IMR-90 (cell line): Measurements from ENCODE around the gene TNS1. TPM values are rescaled to one million over a fixed set of nuclear protein-coding genes. Genes with fewer than 3 reads are reported as not detected.

Experiments used
- ATAC-seq: fragments of 200-7000 bp; cut with Tn5 transposase; 2 replicates; pipeline ENCODE4 v1.9.1; 2020; ENCODE audit warnings: low read depth, mild to moderate bottlenecking, moderate library complexity
- BruUV-seq: library from RNA; stranded (reverse); fragments of 400-500 nt; replicated peaks from 2 replicates; lab custom pipeline; 2021; lab: Mats Ljungman, UMichigan
- CTCF ChIA-PET: fragments of 300-600 bp; formaldehyde crosslinking; extraction: SDS; loops from one replicate; lab custom pipeline; 2021; ENCODE audit warnings: antibody characterized with exemption; lab: Yijun Ruan, JAX
- POLR2A ChIA-PET: fragments of 300-600 bp; sonication (Branson Sonifier 250); formaldehyde crosslinking; loops from one replicate; lab custom pipeline; 2022; ENCODE audit warnings: antibody characterized with exemption; ENCODE audit not compliant: unreplicated experiment; lab: Charles Lee
- DNase-seq: peaks from one replicate; pipeline ENCODE4 v3.0.0; 2013
- H2AFZ ChIP-seq: replicated peaks from 2 replicates; pipeline ENCODE3; 2013; ENCODE audit warnings: low read length, mild to moderate bottlenecking; ENCODE audit not compliant: poor library complexity
- H2AK5ac ChIP-seq: 2 replicates; pipeline ENCODE4 v1.6.1; 2013; ENCODE audit warnings: low read depth, low read length, inconsistent platforms
- H2AK9ac ChIP-seq: replicated peaks from 2 replicates; pipeline ENCODE3; 2013; ENCODE audit warnings: mild to moderate bottlenecking, low read depth, low read length, moderate library complexity; ENCODE audit not compliant: poor library complexity
- H2BK120ac ChIP-seq: 2 replicates; pipeline ENCODE4 v1.6.1; 2013; ENCODE audit warnings: low read depth, low read length, inconsistent platforms
- H2BK15ac ChIP-seq: 3 replicates; pipeline ENCODE4 v1.6.1; 2013; ENCODE audit warnings: low read depth, low read length, inconsistent platforms
- H2BK20ac ChIP-seq: 2 replicates; pipeline ENCODE4 v1.6.1; 2013; ENCODE audit warnings: low read depth, mild to moderate bottlenecking, inconsistent platforms, low read length, moderate library complexity
- H2BK5ac ChIP-seq: 2 replicates; pipeline ENCODE4 v1.6.1; 2013; ENCODE audit warnings: mild to moderate bottlenecking, low read depth, low read length, inconsistent platforms; ENCODE audit not compliant: poor library complexity, severe bottlenecking
- H3K14ac ChIP-seq: replicated peaks from 2 replicates; pipeline ENCODE4 v1.6.1; 2013; ENCODE audit warnings: low read depth, low read length, inconsistent platforms
- H3K18ac ChIP-seq: 2 replicates; pipeline ENCODE4 v1.6.1; 2013; ENCODE audit warnings: low read depth, low read length, control low read depth
- H3K23ac ChIP-seq: 2 replicates; pipeline ENCODE4 v1.6.1; 2013; ENCODE audit warnings: low read depth, low read length, inconsistent platforms
- H3K27ac ChIP-seq: 2 replicates; pipeline ENCODE4 v1.5.1; 2013; ENCODE audit warnings: mild to moderate bottlenecking, control low read depth, low read length; ENCODE audit not compliant: insufficient read depth
- H3K27me3 ChIP-seq: 2 replicates; pipeline ENCODE4 v1.6.1; 2013; ENCODE audit warnings: low read length; ENCODE audit not compliant: control insufficient read depth, insufficient read depth
- H3K36me3 ChIP-seq: 2 replicates; pipeline ENCODE4 v1.6.1; 2013; ENCODE audit warnings: low read length, mixed read lengths; ENCODE audit not compliant: control insufficient read depth, insufficient read depth
- H3K4ac ChIP-seq: 2 replicates; pipeline ENCODE4 v1.6.1; 2013; ENCODE audit warnings: low read depth, low read length, inconsistent platforms
- H3K4me1 ChIP-seq: 2 replicates; pipeline ENCODE4 v1.6.1; 2013; ENCODE audit warnings: low read length, mixed read lengths; ENCODE audit not compliant: control insufficient read depth, insufficient read depth
- H3K4me2 ChIP-seq: 2 replicates; pipeline ENCODE4 v1.6.1; 2013; ENCODE audit warnings: low read depth, mild to moderate bottlenecking, control low read depth, low read length, moderate library complexity
- H3K4me3 ChIP-seq: 2 replicates; pipeline ENCODE4 v1.5.1; 2013; ENCODE audit warnings: low read depth, mild to moderate bottlenecking, control low read depth, low read length, moderate library complexity; ENCODE audit not compliant: insufficient read depth
- H3K56ac ChIP-seq: 2 replicates; pipeline ENCODE4 v1.6.1; 2013; ENCODE audit warnings: low read length, inconsistent platforms; ENCODE audit not compliant: insufficient read depth; ENCODE audit errors: extremely low read depth
- H3K79me1 ChIP-seq, 2 experiments: 2 replicates each; pipeline ENCODE4 v1.6.1; 2013; ENCODE audit warnings: low read length in 2 of 2, inconsistent platforms in 1 of 2, low read depth in 1 of 2
- H3K9ac ChIP-seq: 2 replicates; pipeline ENCODE4 v1.6.1; 2013; ENCODE audit warnings: low read depth, low read length, control low read depth
- H3K9me1 ChIP-seq: 2 replicates; pipeline ENCODE4 v1.6.1; 2013; ENCODE audit warnings: low read length, inconsistent platforms; ENCODE audit not compliant: insufficient read depth
- H3K9me3 ChIP-seq: 2 replicates; pipeline ENCODE4 v1.6.1; 2013; ENCODE audit warnings: low read length; ENCODE audit not compliant: control insufficient read depth, insufficient read depth
- H4K20me1 ChIP-seq: 2 replicates; pipeline ENCODE4 v1.6.1; 2013; ENCODE audit warnings: low read length, inconsistent platforms; ENCODE audit not compliant: insufficient read depth
- H4K5ac ChIP-seq: 2 replicates; pipeline ENCODE4 v1.6.1; 2013; ENCODE audit warnings: mild to moderate bottlenecking, low read depth, low read length, control low read depth
- H4K8ac ChIP-seq, 2 experiments: 2 replicates each; pipeline ENCODE4 v1.6.1; 2013; ENCODE audit warnings: low read depth in 2 of 2, low read length in 2 of 2, control low read depth in 1 of 2, inconsistent platforms in 1 of 2
- H4K91ac ChIP-seq: 2 replicates; pipeline ENCODE4 v1.6.1; 2013; ENCODE audit warnings: low read depth, low read length, inconsistent platforms; ENCODE audit not compliant: insufficient read depth
- BHLHE40 ChIP-seq: fragments of 150-350 bp; IDR thresholded peaks from 2 replicates; pipeline ENCODE4 v1.6.1; 2016; ENCODE audit warnings: mild to moderate bottlenecking, low read depth, low read length
- CEBPB ChIP-seq: IDR thresholded peaks from 2 replicates; pipeline ENCODE4 v1.6.1; 2012; ENCODE audit warnings: low read depth, low read length, improper control_type of control experiment
- CHD1 ChIP-seq: IDR thresholded peaks from 2 replicates; pipeline ENCODE4 v1.6.1; 2012; ENCODE audit warnings: low read depth, low read length, improper control_type of control experiment
- FOS ChIP-seq: fragments of 150-350 bp; IDR thresholded peaks from 2 replicates; pipeline ENCODE4 v1.6.1; 2016; ENCODE audit warnings: low read depth, low read length
- MAFK ChIP-seq: IDR thresholded peaks from 2 replicates; pipeline ENCODE4 v1.6.1; 2012; ENCODE audit warnings: low read depth, low read length, improper control_type of control experiment
- MAZ ChIP-seq: IDR thresholded peaks from 2 replicates; pipeline ENCODE4 v1.6.1; 2012; ENCODE audit warnings: low read depth, mild to moderate bottlenecking, low read length, improper control_type of control experiment, moderate library complexity, borderline replicate concordance
- MXI1 ChIP-seq: IDR thresholded peaks from 2 replicates; pipeline ENCODE4 v1.6.1; 2012; ENCODE audit warnings: low read depth, mild to moderate bottlenecking, low read length, moderate library complexity, borderline replicate concordance
- NFE2L2 ChIP-seq: fragments of 150-350 bp; IDR thresholded peaks from 2 replicates; pipeline ENCODE4 v1.6.1; 2016; ENCODE audit warnings: low read depth, mild to moderate bottlenecking, low read length
- POLR2A ChIP-seq: IDR thresholded peaks from 2 replicates; pipeline ENCODE4 v1.6.1; 2012; ENCODE audit warnings: mild to moderate bottlenecking, low read depth, low read length
- RAD21 ChIP-seq: IDR thresholded peaks from 2 replicates; pipeline ENCODE4 v1.6.1; 2012; ENCODE audit warnings: low read length, improper control_type of control experiment
- RCOR1 ChIP-seq: IDR thresholded peaks from 2 replicates; pipeline ENCODE4 v1.6.1; 2012; ENCODE audit warnings: mild to moderate bottlenecking, low read length, improper control_type of control experiment; ENCODE audit not compliant: insufficient replicate concordance
- RFX5 ChIP-seq: IDR thresholded peaks from 2 replicates; pipeline ENCODE4 v1.8.0; 2012; ENCODE audit warnings: low read depth, mild to moderate bottlenecking, low read length, moderate library complexity
- SMC3 ChIP-seq: fragments of 150-350 bp; IDR thresholded peaks from 2 replicates; pipeline ENCODE4 v1.6.1; 2016; ENCODE audit warnings: low read depth, mild to moderate bottlenecking, antibody characterized with exemption, low read length, moderate library complexity
- USF2 ChIP-seq: fragments of 150-350 bp; IDR thresholded peaks from 2 replicates; pipeline ENCODE4 v1.6.1; 2017; ENCODE audit warnings: mild to moderate bottlenecking, antibody characterized with exemption, low read length, low read depth
- WGBS, 2 experiments: methylation state at CpG; one replicate each; pipeline versions ENCODE4 v1.1.5 to v1.1.7; 2013; ENCODE audit warnings: missing lambda C conversion rate in 2 of 2; ENCODE audit not compliant: insufficient read length in 1 of 2; ENCODE audit errors: extremely low coverage in 2 of 2; 5-methylcytosine and 5-hydroxymethylcytosine counted together
- dilution Hi-C: fragments of 300-500 bp; cut with HindIII; formaldehyde crosslinking; loops from one replicate; pipeline ENCODE4 v1.14.3; 2018; ENCODE audit warnings: low sequenced_read_pairs; ENCODE audit not compliant: unreplicated experiment
- in situ Hi-C: fragments of 300-500 bp; cut with MboI; formaldehyde crosslinking; loops from 3 replicates; pipeline ENCODE4 v1.14.3; 2019; ENCODE audit warnings: low sequenced_read_pairs, inconsistent platforms, mixed read lengths
- intact Hi-C: fragments of 100-400 bp; cut with micrococcal nuclease; formaldehyde crosslinking; loops from 2 replicates; pipeline ENCODE4 v1.10.0; 2022
- polyA plus RNA-seq, 3 experiments: library from polyadenylated mRNA; depleted of rRNA; stranded (reverse); fragments of >200 nt; gene quantifications; 2 replicates each; pipeline ENCODE4 v1.2.3, GENCODE V29; 2012; ENCODE audit warnings: low replicate concordance in 1 of 3
- total RNA-seq: library from RNA; depleted of rRNA; stranded (reverse); fragments of >200 nt; gene quantifications from 2 replicates; pipeline ENCODE4 v1.2.3, GENCODE V29; 2012
- TF ChIP-seq, protein P1 (sequence below): conservative IDR thresholded peaks from 2 replicates; pipeline ENCODE4 v1.5.1; 2012; ENCODE audit warnings: mild to moderate bottlenecking, low read depth, low read length, improper control_type of control experiment
- TF ChIP-seq, protein P2 (sequence below): fragments of 150-350 bp; IDR thresholded peaks from 2 replicates; pipeline ENCODE4 v1.6.1; 2016; ENCODE audit warnings: low read depth, mild to moderate bottlenecking, low read length, moderate library complexity, borderline replicate concordance

TNS1 gene
- total and polyA plus RNA-seq, 2 of the 4 experiments (the other 2 are of a cell fraction): 41.1 to 45.2 TPM

DNA sequence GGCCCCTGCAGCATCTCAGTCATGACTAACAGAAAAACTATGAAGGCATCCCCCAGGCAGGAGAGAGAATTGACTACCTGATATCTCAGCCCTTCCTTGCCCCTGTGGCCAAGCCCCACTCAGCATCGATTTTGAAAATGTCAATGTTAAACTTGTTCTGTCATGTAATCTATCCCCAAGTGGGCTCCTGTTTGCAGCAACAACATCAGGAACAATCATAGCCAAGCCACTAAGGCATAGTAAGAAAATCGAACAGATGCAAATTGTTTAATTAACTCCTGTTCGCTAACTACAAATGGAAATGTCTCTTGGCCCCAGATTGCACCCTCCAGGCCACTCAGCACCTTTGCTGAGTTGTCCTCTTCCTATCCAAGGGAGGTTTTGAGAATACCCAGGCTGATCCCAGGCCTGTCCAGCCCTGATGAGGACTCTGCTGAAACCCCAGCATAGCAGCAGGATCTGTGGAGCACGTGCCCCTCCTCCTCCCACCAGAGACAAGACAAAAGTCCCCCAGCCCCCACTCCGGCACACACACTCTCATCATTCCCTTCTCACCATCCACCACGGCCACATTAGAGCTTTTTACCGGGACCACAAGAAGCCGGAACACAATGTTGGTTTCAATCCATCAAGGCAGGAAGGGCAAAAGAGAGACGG, 150.1 kb downstream of the TNS1 start:
- peaks cover 94% of the 10 kb centered on the region for H4K20me1 ChIP-seq

More for the DNA sequence above, 150.1 kb downstream of the TNS1 start:
- H3K79me1 ChIP-seq: peaks cover 20 to 68% of the 10 kb centered on the region in 2 experiments
- H3K4me2 ChIP-seq: no peak overlapping the region
- H3K27ac ChIP-seq: no peak overlapping the region
- no peak overlapping the region; the same call in 1 of the 2 replicates for H4K5ac ChIP-seq
- DNase-seq (no peak), ATAC-seq (no peak)
- no peak overlapping the region for H2AK9ac ChIP-seq
- H2BK15ac ChIP-seq: no peak overlapping the region
- H3K4me1 ChIP-seq: peaks cover 32% of the 10 kb centered on the region
- H3K14ac ChIP-seq: no peak overlapping the region
- intact Hi-C loops (no loop called here), in situ Hi-C loops (no loop called here), dilution Hi-C loops (no loop called here)
- no peak overlapping the region; the same call in 1 of the 2 replicates for H3K4ac ChIP-seq
- peaks cover 22% of the 10 kb centered on the region for H3K9me1 ChIP-seq
- no peak overlapping the region for H3K56ac ChIP-seq
- H2BK120ac ChIP-seq: no peak overlapping the region
- no peak overlapping the region for H4K8ac ChIP-seq
- no peak overlapping the region for H3K4me3 ChIP-seq
- H2BK5ac ChIP-seq: no peak overlapping the region
- H3K27me3 ChIP-seq: no peaks in the 10 kb centered on the region
- no TSS peak for BruUV-seq
- no peak overlapping the region for H3K9ac ChIP-seq
- ChIA-PET CTCF (no interaction called here), POLR2A (no interaction called here)
- no peak overlapping the region for H2AFZ ChIP-seq
- H4K91ac ChIP-seq: no peak overlapping the region
- H2AK5ac ChIP-seq: no peak overlapping the region
- 79% methylated on average over 2 of the region's 9 CpGs; no CpG with 5 or more reads in 1 of the 2 experiments for WGBS, 2 experiments
- H3K9me3 ChIP-seq: no peaks in the 10 kb centered on the region
- H2BK20ac ChIP-seq: no peak overlapping the region
- H3K18ac ChIP-seq: no peak overlapping the region
- TF ChIP-seq FOS (no peak), NFE2L2 (no peak), CHD1 (no peak), MXI1 (no peak), MAFK (no peak), BHLHE40 (no peak), RCOR1 (no peak), USF2 (no peak), CEBPB (no peak), RAD21 (no peak), SMC3 (no peak), RFX5 (no peak), MAZ (no peak), POLR2A (no peak)
- TF ChIP-seq, protein P1, sequence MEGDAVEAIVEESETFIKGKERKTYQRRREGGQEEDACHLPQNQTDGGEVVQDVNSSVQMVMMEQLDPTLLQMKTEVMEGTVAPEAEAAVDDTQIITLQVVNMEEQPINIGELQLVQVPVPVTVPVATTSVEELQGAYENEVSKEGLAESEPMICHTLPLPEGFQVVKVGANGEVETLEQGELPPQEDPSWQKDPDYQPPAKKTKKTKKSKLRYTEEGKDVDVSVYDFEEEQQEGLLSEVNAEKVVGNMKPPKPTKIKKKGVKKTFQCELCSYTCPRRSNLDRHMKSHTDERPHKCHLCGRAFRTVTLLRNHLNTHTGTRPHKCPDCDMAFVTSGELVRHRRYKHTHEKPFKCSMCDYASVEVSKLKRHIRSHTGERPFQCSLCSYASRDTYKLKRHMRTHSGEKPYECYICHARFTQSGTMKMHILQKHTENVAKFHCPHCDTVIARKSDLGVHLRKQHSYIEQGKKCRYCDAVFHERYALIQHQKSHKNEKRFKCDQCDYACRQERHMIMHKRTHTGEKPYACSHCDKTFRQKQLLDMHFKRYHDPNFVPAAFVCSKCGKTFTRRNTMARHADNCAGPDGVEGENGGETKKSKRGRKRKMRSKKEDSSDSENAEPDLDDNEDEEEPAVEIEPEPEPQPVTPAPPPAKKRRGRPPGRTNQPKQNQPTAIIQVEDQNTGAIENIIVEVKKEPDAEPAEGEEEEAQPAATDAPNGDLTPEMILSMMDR: no peak
- TF ChIP-seq, protein P2, sequence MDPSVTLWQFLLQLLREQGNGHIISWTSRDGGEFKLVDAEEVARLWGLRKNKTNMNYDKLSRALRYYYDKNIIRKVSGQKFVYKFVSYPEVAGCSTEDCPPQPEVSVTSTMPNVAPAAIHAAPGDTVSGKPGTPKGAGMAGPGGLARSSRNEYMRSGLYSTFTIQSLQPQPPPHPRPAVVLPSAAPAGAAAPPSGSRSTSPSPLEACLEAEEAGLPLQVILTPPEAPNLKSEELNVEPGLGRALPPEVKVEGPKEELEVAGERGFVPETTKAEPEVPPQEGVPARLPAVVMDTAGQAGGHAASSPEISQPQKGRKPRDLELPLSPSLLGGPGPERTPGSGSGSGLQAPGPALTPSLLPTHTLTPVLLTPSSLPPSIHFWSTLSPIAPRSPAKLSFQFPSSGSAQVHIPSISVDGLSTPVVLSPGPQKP: no peak
- H3K23ac ChIP-seq: no peak overlapping the region
- peaks cover 44% of the 10 kb centered on the region for H3K36me3 ChIP-seq
